ENCODE data around the gene AP4S1.
"Not testable (repeated sequence)": the region's sequence is repeated elsewhere in the genome, so short reads cannot be mapped to it uniquely, and the experiment has no call there.

AP4S1 gene

GRCh38 chr14:31080484-31080883 is 55.0 kb downstream of the AP4S1 start:
- no peak overlapping the region for H3K4me3 ChIP-seq (ENCODE audit: low read depth, low read length)

- H3K4me3 ChIP-seq (ENCODE audit: low read depth, low read length) = no peak overlapping the region
These were observed 58.3 kb downstream of the AP4S1 start for GRCh38 chr14:31083781-31084180.

- H3K4me3 ChIP-seq (ENCODE audit: low read depth, low read length) = no peak overlapping the region
These were observed 58.9 kb downstream of the AP4S1 start for GRCh38 chr14:31084385-31084784.

GRCh38 chr14:31085027-31085426 is 59.6 kb downstream of the AP4S1 start:
- H3K4me3 ChIP-seq (ENCODE audit: low read depth, low read length) = no peak overlapping the region

- not testable (repeated sequence) for H3K4me3 ChIP-seq (ENCODE audit: low read depth, low read length)
These were observed 61.0 kb downstream of the AP4S1 start for GRCh38 chr14:31086466-31086865.

- H3K4me3 ChIP-seq (ENCODE audit: low read depth, low read length) = no peak overlapping the region
These were observed 65.7 kb downstream of the AP4S1 start for GRCh38 chr14:31090883-31091764.

- no peak overlapping the region for H3K4me3 ChIP-seq (ENCODE audit: low read depth, low read length)
These were observed 66.8 kb downstream of the AP4S1 start for GRCh38 chr14:31092160-31092708.

GRCh38 chr14:31093884-31094839 is 68.7 kb downstream of the AP4S1 start:
- H3K4me3 ChIP-seq (ENCODE audit: low read depth, low read length) = not testable (repeated sequence)

- H3K4me3 ChIP-seq (ENCODE audit: low read depth, low read length) = not testable (repeated sequence)
These were observed 70.4 kb downstream of the AP4S1 start for GRCh38 chr14:31095817-31096216.

- H3K4me3 ChIP-seq (ENCODE audit: low read depth, low read length) = no peak overlapping the region
These were observed 70.8 kb downstream of the AP4S1 start for GRCh38 chr14:31096255-31096654.

GRCh38 chr14:31097081-31097480 is 71.6 kb downstream of the AP4S1 start:
- H3K4me3 ChIP-seq (ENCODE audit: low read depth, low read length) = no peak overlapping the region

GRCh38 chr14:31106768-31107167 is 81.3 kb downstream of the AP4S1 start:
- no peak overlapping the region for H3K4me3 ChIP-seq (ENCODE audit: low read depth, low read length)

- no peak overlapping the region for H3K4me3 ChIP-seq (ENCODE audit: low read depth, low read length)
These were observed 83.8 kb downstream of the AP4S1 start for GRCh38 chr14:31109257-31109656.

- no peak overlapping the region for H3K4me3 ChIP-seq (ENCODE audit: low read depth, low read length)
These were observed 85.4 kb downstream of the AP4S1 start for GRCh38 chr14:31110872-31111271.

GRCh38 chr14:31113794-31114193 is 88.3 kb downstream of the AP4S1 start:
- no peak overlapping the region for H3K4me3 ChIP-seq (ENCODE audit: low read depth, low read length)

- H3K4me3 ChIP-seq (ENCODE audit: low read depth, low read length) = no peak overlapping the region
These were observed 93.4 kb downstream of the AP4S1 start for GRCh38 chr14:31118892-31119291.

GRCh38 chr14:31122098-31122611 is 96.7 kb downstream of the AP4S1 start:
- H3K4me3 ChIP-seq (ENCODE audit: low read depth, low read length) = no peak overlapping the region

- no peak overlapping the region for H3K4me3 ChIP-seq (ENCODE audit: low read depth, low read length)
These were observed 97.5 kb downstream of the AP4S1 start for GRCh38 chr14:31122921-31123320.

GRCh38 chr14:31124197-31124596 is 98.7 kb downstream of the AP4S1 start:
- H3K4me3 ChIP-seq (ENCODE audit: low read depth, low read length) = no peak overlapping the region

- H3K4me3 ChIP-seq (ENCODE audit: low read depth, low read length) = no peak overlapping the region
These were observed 99.8 kb downstream of the AP4S1 start for GRCh38 chr14:31125231-31125630.

GRCh38 chr14:31126680-31127079 is 101.2 kb downstream of the AP4S1 start:
- H3K4me3 ChIP-seq (ENCODE audit: low read depth, low read length) = no peak overlapping the region

Measured in iPS-11a (cell line).